Measurements from ENCODE around the gene VPS45.

DNA sequence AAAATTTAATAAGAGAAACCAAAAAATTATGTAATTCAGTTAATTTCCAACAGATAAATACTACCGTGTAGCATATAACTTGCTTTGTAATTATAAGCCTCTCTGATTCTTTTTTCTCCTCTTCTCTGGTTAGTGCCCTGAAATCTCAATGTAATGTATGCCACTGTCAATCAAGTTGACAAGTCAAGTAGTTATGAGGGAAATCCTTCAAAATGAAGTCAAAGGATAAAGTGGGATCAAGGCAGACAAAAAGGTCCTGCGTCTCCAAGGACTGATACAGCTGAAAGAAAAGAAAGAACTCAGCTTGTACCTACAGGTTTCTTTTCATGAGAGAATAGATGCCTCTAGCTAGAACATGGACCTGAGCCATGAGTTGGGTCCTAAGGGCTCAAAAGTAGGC is 19.8 kb downstream of the VPS45 start:
- TF ChIP-seq, protein P1, sequence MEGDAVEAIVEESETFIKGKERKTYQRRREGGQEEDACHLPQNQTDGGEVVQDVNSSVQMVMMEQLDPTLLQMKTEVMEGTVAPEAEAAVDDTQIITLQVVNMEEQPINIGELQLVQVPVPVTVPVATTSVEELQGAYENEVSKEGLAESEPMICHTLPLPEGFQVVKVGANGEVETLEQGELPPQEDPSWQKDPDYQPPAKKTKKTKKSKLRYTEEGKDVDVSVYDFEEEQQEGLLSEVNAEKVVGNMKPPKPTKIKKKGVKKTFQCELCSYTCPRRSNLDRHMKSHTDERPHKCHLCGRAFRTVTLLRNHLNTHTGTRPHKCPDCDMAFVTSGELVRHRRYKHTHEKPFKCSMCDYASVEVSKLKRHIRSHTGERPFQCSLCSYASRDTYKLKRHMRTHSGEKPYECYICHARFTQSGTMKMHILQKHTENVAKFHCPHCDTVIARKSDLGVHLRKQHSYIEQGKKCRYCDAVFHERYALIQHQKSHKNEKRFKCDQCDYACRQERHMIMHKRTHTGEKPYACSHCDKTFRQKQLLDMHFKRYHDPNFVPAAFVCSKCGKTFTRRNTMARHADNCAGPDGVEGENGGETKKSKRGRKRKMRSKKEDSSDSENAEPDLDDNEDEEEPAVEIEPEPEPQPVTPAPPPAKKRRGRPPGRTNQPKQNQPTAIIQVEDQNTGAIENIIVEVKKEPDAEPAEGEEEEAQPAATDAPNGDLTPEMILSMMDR (IDR thresholded peaks at IDR 0.05; ENCODE audit: insufficient read depth, low read depth, low read length) = no peak
- TF ChIP-seq EZH2 (IDR thresholded peaks at IDR 0.05; ENCODE audit: insufficient read depth, low read length) = no peak
